CD4-positive, alpha-beta memory T cell (primary cell): ENCODE data around the gene CCR8. TPM values are rescaled to one million over a fixed set of nuclear protein-coding genes. Genes with fewer than 3 reads are reported as not detected.
"Not testable (repeated sequence)": the region's sequence is repeated elsewhere in the genome, so short reads cannot be mapped to it uniquely, and the experiment has no call there.

Source experiments
- CTCF ChIA-PET: fragments of 350-600 bp; sonication (Branson Sonifier 250); formaldehyde crosslinking; loops from one replicate; lab custom pipeline; 2021; ENCODE audit warnings: inconsistent platforms; ENCODE audit not compliant: partially characterized antibody; lab: Charles Lee
- POLR2A ChIA-PET: fragments of 350-600 bp; sonication (Branson Sonifier 250); formaldehyde crosslinking; loops from one replicate; lab custom pipeline; 2021; ENCODE audit not compliant: partially characterized antibody; lab: Charles Lee
- DNase-seq, 5 donors: peaks; one replicate each; pipeline versions ENCODE4 v3.0.0 to v3.0.0-alpha.2; 2020 to 2022; ENCODE audit warnings: mixed read lengths in 1 of 5
- H3K27ac ChIP-seq: one replicate; pipeline ENCODE4 v1.7.0; 2013; ENCODE audit warnings: low read depth, low read length
- H3K27me3 ChIP-seq: 2 replicates; pipeline ENCODE4 v1.7.0; 2013; ENCODE audit warnings: mild to moderate bottlenecking, low read length, moderate library complexity; ENCODE audit not compliant: insufficient read depth
- H3K36me3 ChIP-seq: 2 replicates; pipeline ENCODE4 v1.7.0; 2013; ENCODE audit warnings: mild to moderate bottlenecking, low read length, moderate library complexity; ENCODE audit not compliant: insufficient read depth
- H3K4me1 ChIP-seq: 2 replicates; pipeline ENCODE4 v1.7.0; 2013; ENCODE audit warnings: mild to moderate bottlenecking, low read length, moderate library complexity; ENCODE audit not compliant: insufficient read depth
- H3K4me3 ChIP-seq, 2 donors: one replicate each; pipeline ENCODE4 v1.7.0; 2013; ENCODE audit warnings: low read length in 2 of 2, mild to moderate bottlenecking in 1 of 2
- H3K9me3 ChIP-seq, 2 donors: one replicate each; pipeline ENCODE4 v1.7.0; 2013; ENCODE audit warnings: low read length in 2 of 2, control low read depth in 1 of 2; ENCODE audit not compliant: control insufficient read depth in 1 of 2
- H3K27ac Mint-ChIP-seq, 7 donors: one replicate each; pipeline ENCODE4 v1.8.0; 2020 to 2021; ENCODE audit warnings: mixed read lengths in 7 of 7, mild to moderate bottlenecking in 6 of 7, inconsistent platforms in 3 of 7, moderate library complexity in 3 of 7
- H3K27me3 Mint-ChIP-seq, 2 donors: one replicate each; pipeline ENCODE4 v1.8.0; 2020 to 2021; ENCODE audit warnings: mixed read lengths in 2 of 2
- H3K36me3 Mint-ChIP-seq, 2 donors: one replicate each; pipeline ENCODE4 v1.8.0; 2020 to 2021; ENCODE audit warnings: mixed read lengths in 2 of 2, inconsistent platforms in 1 of 2, mild to moderate bottlenecking in 1 of 2
- H3K4me1 Mint-ChIP-seq, 4 donors: one replicate each; pipeline ENCODE4 v1.8.0; 2020 to 2021; ENCODE audit warnings: mixed read lengths in 4 of 4, mild to moderate bottlenecking in 1 of 4
- H3K4me3 Mint-ChIP-seq, 8 donors: one replicate each; pipeline ENCODE4 v1.8.0; 2020 to 2021; ENCODE audit warnings: mixed read lengths in 8 of 8, mild to moderate bottlenecking in 7 of 8, moderate library complexity in 6 of 8, inconsistent platforms in 3 of 8
- H3K9me3 Mint-ChIP-seq, 8 donors: one replicate each; pipeline ENCODE4 v1.8.0; 2020 to 2021; ENCODE audit warnings: mixed read lengths in 8 of 8, mild to moderate bottlenecking in 5 of 8, inconsistent platforms in 3 of 8, moderate library complexity in 1 of 8
- intact Hi-C: fragments of 100-400 bp; cut with micrococcal nuclease; formaldehyde crosslinking; loops from one replicate; pipeline ENCODE4 v1.15.1; 2023
- polyA plus RNA-seq, 2 donors: library from polyadenylated mRNA; unstranded; fragments of 300-500 nt; fragmentation: Illumina TruSeq; gene quantifications; one replicate each; pipeline ENCODE4 v1.2.3, GENCODE V29; 2021
- total RNA-seq, 2 experiments: library from RNA; stranded (reverse); gene quantifications; one replicate each; pipeline ENCODE4 v1.2.3, GENCODE V29; 2021

Gene CCR8
- total and polyA plus RNA-seq, 4 experiments from 2014 or later: 5.3 to 12.3 (median 6.2) TPM

DNA sequence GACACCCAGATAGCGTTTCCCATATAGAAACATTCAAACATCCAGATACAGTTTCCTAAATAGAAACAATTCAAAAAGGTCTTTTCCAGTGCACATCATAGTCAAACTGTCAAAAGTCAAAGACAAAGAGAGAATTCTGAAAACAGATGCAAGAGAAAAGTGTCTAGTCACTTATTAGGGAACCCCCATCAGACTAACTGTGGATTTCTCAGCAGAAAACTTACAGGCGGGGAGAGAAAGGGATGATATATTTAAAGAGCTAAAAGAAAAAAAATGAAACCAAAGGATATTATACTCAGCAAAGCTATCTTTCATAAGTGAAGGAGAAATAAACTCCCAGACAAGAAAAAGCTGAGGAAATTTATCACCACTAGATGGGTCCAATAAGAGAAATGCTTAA, 27.3 kb upstream of the CCR8 start:
- H3K9me3 ChIP-seq: no peaks in the 10 kb centered on the region
- H3K27me3 Mint-ChIP-seq: peaks cover 3 to 15% of the 10 kb centered on the region in 2 donors
- H3K4me1 Mint-ChIP-seq: no peaks in the 10 kb centered on the region
- ChIA-PET POLR2A (no interaction called here), CTCF (interaction anchor here (0.6 to 2.3 kb wide), 3 partner anchors 11 to 176 kb away, joined by 3 to 18 read pairs (median 6); no protein-coding TSS in a partner anchor)
- H3K27ac ChIP-seq: no peak overlapping the region
- no peak overlapping the region for H3K4me3 Mint-ChIP-seq
- intact Hi-C loops: no loop called here
- H3K4me3 ChIP-seq: no peak overlapping the region
- H3K27me3 ChIP-seq: no peaks in the 10 kb centered on the region
- no peak for DNase-seq
- H3K36me3 Mint-ChIP-seq: peaks cover 18 to 36% of the 10 kb centered on the region in 2 donors
- H3K27ac Mint-ChIP-seq: peak overlapping the region in 1 of 7 donors; percentile 6
- H3K36me3 ChIP-seq: no peaks in the 10 kb centered on the region
- peaks cover 5 to 67% (median 51%) of the 10 kb centered on the region in 8 donors for H3K9me3 Mint-ChIP-seq
- H3K4me1 ChIP-seq: no peaks in the 10 kb centered on the region

DNA sequence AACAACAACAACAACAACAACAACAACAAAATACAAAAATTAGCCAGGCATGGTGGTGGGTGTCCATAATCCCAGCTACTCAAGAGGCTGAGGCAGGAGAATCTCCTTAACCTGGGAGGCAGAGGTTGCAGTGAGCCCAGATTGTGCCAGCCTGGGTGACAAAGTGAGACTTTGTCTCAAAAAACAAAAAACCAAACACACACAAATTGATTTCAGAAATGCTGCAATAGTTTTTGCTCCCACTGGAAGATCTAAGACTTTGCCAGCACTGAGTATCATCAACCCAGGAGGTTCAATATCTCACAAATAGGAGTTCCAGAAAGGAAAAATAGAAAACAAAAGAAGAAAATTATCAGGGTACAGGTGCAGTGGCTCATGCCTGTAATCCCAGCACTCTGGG, 16.2 kb upstream of the CCR8 start:
- H3K9me3 ChIP-seq: no peaks in the 10 kb centered on the region
- no peaks in the 10 kb centered on the region for H3K4me1 ChIP-seq
- Mint-ChIP-seq H3K27me3 (no peaks in the 10 kb centered on the region), H3K36me3 (peaks cover 1 to 5% of the 10 kb centered on the region in 2 donors), H3K4me3 (no peak overlapping the region), H3K27ac (no peak overlapping the region), H3K4me1 (no peaks in the 10 kb centered on the region), H3K9me3 (peaks cover 0 to 21% (median 14%) of the 10 kb centered on the region in 8 donors)
- H3K36me3 ChIP-seq: no peaks in the 10 kb centered on the region
- no peak for DNase-seq
- H3K27me3 ChIP-seq: no peaks in the 10 kb centered on the region
- no peak overlapping the region for H3K4me3 ChIP-seq
- intact Hi-C loops: no loop called here
- H3K27ac ChIP-seq: no peak overlapping the region
- POLR2A ChIA-PET: no interaction called here
- CTCF ChIA-PET: no interaction called here

DNA sequence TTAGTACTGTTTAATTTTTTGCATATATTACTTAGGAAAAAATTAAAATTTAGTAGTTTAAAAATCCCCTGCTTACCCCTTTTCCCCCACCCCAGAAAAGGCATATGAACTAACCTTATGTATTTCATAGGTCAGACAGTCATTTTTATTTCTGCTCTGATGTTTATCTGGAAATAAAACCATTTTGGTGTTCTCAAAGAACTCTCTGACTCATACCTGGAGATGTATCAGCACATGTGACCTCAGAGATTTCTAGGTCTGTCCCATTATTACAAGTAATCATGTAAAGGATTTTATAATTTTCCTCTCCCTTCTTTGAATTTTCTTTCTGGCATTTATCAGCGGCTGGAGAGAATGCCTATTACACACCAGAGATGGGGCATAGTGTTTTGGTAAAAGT, 14.1 kb upstream of the CCR8 start:
- Histone ChIP-seq H3K27ac (no peak overlapping the region), H3K36me3 (no peaks in the 10 kb centered on the region), H3K27me3 (no peaks in the 10 kb centered on the region), H3K4me3 (no peak overlapping the region), H3K4me1 (no peaks in the 10 kb centered on the region), H3K9me3 (no peaks in the 10 kb centered on the region)
- intact Hi-C loops: no loop called here
- POLR2A ChIA-PET: no interaction called here
- H3K27ac Mint-ChIP-seq: peak overlapping the region in 1 of 7 donors; percentile 36
- no peaks in the 10 kb centered on the region for H3K27me3 Mint-ChIP-seq
- peaks cover 0 to 2% (median 0%) of the 10 kb centered on the region in 4 donors for H3K4me1 Mint-ChIP-seq
- H3K36me3 Mint-ChIP-seq: peaks cover 1 to 5% of the 10 kb centered on the region in 2 donors
- CTCF ChIA-PET: no interaction called here
- H3K4me3 Mint-ChIP-seq: peak overlapping the region in 1 of 8 donors; percentile 40
- peaks cover 0 to 21% (median 14%) of the 10 kb centered on the region in 8 donors for H3K9me3 Mint-ChIP-seq
- no peak for DNase-seq

DNA sequence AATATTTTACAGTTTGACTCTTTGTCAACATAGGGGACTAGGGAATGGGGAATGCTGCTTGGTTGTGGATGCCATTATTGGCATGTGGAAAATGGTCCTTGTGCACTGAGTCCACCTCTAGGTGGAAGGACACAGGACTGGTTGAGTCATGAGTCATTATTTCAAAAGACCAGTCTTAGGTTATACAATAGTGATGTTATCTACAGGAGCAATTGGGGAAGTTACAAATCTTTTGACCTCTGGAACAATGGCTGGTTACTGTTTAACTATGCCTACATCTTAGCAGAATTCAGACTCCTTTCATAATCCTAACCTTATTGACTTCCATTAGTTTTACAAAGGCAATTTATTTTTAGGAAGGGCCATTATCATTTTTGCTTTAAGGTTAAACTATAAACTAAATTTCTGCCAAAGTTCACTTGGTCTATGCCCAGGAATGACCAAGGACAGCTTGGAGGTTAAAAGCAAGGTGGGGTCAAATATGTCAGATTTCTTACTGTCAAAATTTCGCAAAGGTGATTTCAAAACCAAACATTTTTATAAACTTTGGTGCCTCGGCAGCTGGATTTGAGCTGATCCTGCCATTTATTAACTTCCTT, 11.8 kb upstream of the CCR8 start:
- no peak overlapping the region for H3K4me3 Mint-ChIP-seq
- H3K9me3 Mint-ChIP-seq: peaks cover 0 to 19% (median 11%) of the 10 kb centered on the region in 8 donors
- H3K9me3 ChIP-seq: no peaks in the 10 kb centered on the region
- no peaks in the 10 kb centered on the region for H3K27me3 Mint-ChIP-seq
- POLR2A ChIA-PET: no interaction called here
- peaks cover 0 to 5% of the 10 kb centered on the region in 2 donors for H3K36me3 Mint-ChIP-seq
- intact Hi-C loops: no loop called here
- H3K36me3 ChIP-seq: no peaks in the 10 kb centered on the region
- H3K27ac ChIP-seq: no peak overlapping the region
- peaks cover 9 to 17% (median 10%) of the 10 kb centered on the region in 4 donors for H3K4me1 Mint-ChIP-seq
- no peak for DNase-seq
- CTCF ChIA-PET: interaction anchor here (2.7 kb wide), 1 partner anchor 26 kb away, joined by 13 read pairs; no protein-coding TSS in a partner anchor
- no peaks in the 10 kb centered on the region for H3K27me3 ChIP-seq
- H3K4me3 ChIP-seq: no peak overlapping the region
- peaks cover 15% of the 10 kb centered on the region for H3K4me1 ChIP-seq
- no peak overlapping the region for H3K27ac Mint-ChIP-seq

DNA sequence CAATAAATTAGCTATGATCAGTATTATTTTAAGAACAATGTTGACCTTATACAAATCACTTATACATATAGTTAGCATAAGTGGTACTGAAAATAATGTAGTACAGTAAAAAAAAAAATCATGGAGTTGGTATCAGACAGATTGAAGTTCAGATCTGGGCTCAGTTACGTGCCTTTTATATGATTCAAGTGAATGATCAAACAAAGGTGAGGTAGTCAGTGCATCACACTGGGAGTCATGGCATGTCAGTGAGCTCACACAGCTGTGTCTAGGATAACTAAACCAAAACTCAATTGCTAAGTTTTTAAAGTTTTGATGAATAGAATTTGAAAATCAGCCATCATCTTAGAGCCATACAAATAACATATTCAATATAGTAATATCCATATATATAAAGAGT, 11.2 kb upstream of the CCR8 start:
- peaks cover 0 to 5% of the 10 kb centered on the region in 2 donors for H3K36me3 Mint-ChIP-seq
- CTCF ChIA-PET: interaction anchor here (2.7 kb wide), 1 partner anchor 26 kb away, joined by 13 read pairs; no protein-coding TSS in a partner anchor
- DNase-seq: no peak
- Histone ChIP-seq H3K9me3 (no peaks in the 10 kb centered on the region), H3K4me1 (peaks cover 21% of the 10 kb centered on the region), H3K36me3 (no peaks in the 10 kb centered on the region), H3K27ac (no peak overlapping the region), H3K27me3 (no peaks in the 10 kb centered on the region), H3K4me3 (no peak overlapping the region)
- H3K9me3 Mint-ChIP-seq: peaks cover 0 to 16% (median 11%) of the 10 kb centered on the region in 8 donors
- H3K27ac Mint-ChIP-seq: no peak overlapping the region
- POLR2A ChIA-PET: no interaction called here
- H3K4me1 Mint-ChIP-seq: peaks cover 13 to 23% (median 15%) of the 10 kb centered on the region in 4 donors
- no peaks in the 10 kb centered on the region for H3K27me3 Mint-ChIP-seq
- intact Hi-C loops: no loop called here
- H3K4me3 Mint-ChIP-seq: no peak overlapping the region

DNA sequence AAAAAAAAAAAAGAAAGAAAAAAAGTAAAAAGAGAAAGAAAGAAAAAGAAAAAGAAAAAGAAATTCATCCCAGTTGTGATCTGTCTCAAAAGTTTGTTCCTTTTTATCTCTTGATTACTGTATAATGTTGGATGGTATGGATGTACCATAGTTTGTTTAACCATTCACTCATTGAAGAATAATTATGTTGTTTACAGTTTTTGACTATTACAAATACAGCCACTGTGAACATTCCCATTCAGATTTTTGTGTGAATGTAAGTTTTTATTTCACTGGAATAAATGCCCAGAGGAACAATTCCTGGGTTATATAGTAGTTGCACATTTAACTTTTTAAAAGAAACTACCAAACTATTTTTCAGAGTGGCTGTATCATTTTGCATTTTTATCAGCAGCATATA, 10.3 kb upstream of the CCR8 start:
- peaks cover 19 to 29% (median 22%) of the 10 kb centered on the region in 4 donors for H3K4me1 Mint-ChIP-seq

DNA sequence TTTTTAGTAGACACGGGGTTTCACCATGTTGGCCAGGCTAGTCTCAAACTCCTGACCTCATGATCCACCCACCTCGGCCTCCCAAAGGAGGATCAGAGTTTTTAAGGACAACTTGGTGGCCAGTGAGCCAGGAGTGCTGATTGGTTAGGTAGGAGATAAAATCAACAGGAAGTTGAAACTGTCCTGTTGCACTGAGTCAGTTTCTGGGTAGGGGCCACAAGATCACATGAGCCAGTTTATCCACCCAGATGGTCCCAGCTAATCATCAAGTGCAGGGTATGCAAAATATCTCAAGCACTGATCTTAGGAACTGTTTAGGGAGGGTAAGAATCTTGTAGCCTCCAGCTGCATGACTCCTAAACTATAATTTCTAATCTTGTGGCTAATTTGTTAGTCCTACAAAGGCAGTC, 7.9 kb upstream of the CCR8 start:
- H3K36me3 ChIP-seq, H3K27me3 ChIP-seq, H3K9me3 ChIP-seq, H3K27me3 Mint-ChIP-seq, H3K36me3 Mint-ChIP-seq, H3K4me3 ChIP-seq, H3K9me3 Mint-ChIP-seq, DNase-seq, intact Hi-C loops, H3K4me3 Mint-ChIP-seq, POLR2A ChIA-PET, H3K27ac ChIP-seq: not testable (repeated sequence)
- H3K27ac Mint-ChIP-seq: peak overlapping the region in 2 of 7 donors; percentile 4 to 25
- H3K4me1 Mint-ChIP-seq: peaks cover 26 to 50% (median 36%) of the 10 kb centered on the region in 4 donors
- CTCF ChIA-PET: interaction anchor here (0.7 to 1.0 kb wide), 2 partner anchors 24 to 33 kb away, joined by 3 read pairs; no protein-coding TSS in a partner anchor
- peaks cover 39% of the 10 kb centered on the region for H3K4me1 ChIP-seq

More for the DNA sequence above, 10.3 kb upstream of the CCR8 start:
- ChIA-PET CTCF (interaction anchor here (2.7 kb wide), 1 partner anchor 27 kb away, joined by 13 read pairs; no protein-coding TSS in a partner anchor), POLR2A (no interaction called here)
- H3K4me1 ChIP-seq: peaks cover 29% of the 10 kb centered on the region
- no peak overlapping the region for H3K27ac ChIP-seq
- no peak overlapping the region for H3K27ac Mint-ChIP-seq
- H3K36me3 Mint-ChIP-seq: peaks cover 0 to 5% of the 10 kb centered on the region in 2 donors
- H3K27me3 ChIP-seq: no peaks in the 10 kb centered on the region
- no peaks in the 10 kb centered on the region for H3K36me3 ChIP-seq
- H3K4me3 Mint-ChIP-seq: no peak overlapping the region
- intact Hi-C loops: no loop called here
- no peak overlapping the region for H3K4me3 ChIP-seq
- H3K9me3 Mint-ChIP-seq: peaks cover 0 to 12% (median 6%) of the 10 kb centered on the region in 8 donors
- DNase-seq: no peak
- H3K9me3 ChIP-seq: no peaks in the 10 kb centered on the region
- H3K27me3 Mint-ChIP-seq: no peaks in the 10 kb centered on the region
